GM10248 (cell line): ENCODE measurements around the gene AP4S1.
"Not testable (repeated sequence)": the region's sequence is repeated elsewhere in the genome, so short reads cannot be mapped to it uniquely, and the experiment has no call there.

Experiments used
- CTCF ChIA-PET: fragments of 300-600 bp; sonication (Branson Sonifier 250); formaldehyde crosslinking; extraction: SDS; loops from one replicate; lab custom pipeline; 2021; ENCODE audit warnings: antibody characterized with exemption; lab: Yijun Ruan, JAX
- POLR2A ChIA-PET: fragments of 350-650 bp; sonication (Branson Sonifier 250); formaldehyde crosslinking; extraction: SDS; loops from one replicate; lab custom pipeline; 2020; ENCODE audit warnings: antibody characterized with exemption; lab: Yijun Ruan, JAX
- DNase-seq: peaks from one replicate; pipeline ENCODE4 v3.0.0; 2012; ENCODE audit errors: extremely low spot score
- TF ChIP-seq, protein P1 (sequence below): IDR thresholded peaks from 2 replicates; pipeline ENCODE4 v1.5.1; 2012; ENCODE audit warnings: mild to moderate bottlenecking, low read depth; ENCODE audit errors: extremely low read depth, missing control alignments, control extremely low read depth

Gene AP4S1, protein sequence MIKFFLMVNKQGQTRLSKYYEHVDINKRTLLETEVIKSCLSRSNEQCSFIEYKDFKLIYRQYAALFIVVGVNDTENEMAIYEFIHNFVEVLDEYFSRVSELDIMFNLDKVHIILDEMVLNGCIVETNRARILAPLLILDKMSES

DNA sequence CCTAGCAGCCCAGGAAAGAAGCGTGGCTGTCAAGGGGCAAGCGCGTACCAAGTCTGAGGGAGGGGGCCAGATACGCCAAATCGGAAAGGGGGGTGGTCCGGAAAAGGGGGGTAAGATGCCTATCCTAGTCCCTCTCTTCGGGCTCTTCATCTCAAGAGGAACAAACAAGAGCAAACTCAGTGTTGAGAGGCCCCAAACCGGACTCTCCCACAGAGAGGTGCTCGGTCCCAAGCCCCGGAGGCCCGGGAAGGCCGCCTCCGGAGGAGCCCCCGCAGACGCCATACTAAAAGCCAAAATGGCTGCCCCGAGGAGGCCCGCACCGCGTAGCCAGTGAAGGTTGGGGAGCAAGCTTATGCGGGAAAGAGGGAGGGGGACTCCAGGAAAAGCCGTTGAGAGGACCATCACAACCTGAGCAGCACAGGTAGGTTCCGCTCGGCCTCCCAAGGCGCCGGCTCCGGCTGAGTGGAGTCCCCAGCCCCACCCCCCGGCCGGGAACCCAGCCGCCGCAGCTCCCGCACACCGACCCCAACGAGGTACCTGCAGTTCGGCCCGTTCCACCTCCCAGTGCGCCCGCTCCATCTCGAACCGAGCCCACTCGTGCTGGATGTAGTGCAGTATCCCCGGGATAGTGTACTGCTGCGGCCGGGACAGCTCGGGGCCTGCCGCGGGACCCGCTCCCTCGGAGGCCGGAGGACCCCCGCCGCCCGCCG, at the start of gene AP4S1:
Gene AP4S1 (plus strand): TSS at position 283 of the 710 bp plus-strand sequence. CDS start 40,548 bp downstream, outside the sequence.
- TF ChIP-seq, protein P1, sequence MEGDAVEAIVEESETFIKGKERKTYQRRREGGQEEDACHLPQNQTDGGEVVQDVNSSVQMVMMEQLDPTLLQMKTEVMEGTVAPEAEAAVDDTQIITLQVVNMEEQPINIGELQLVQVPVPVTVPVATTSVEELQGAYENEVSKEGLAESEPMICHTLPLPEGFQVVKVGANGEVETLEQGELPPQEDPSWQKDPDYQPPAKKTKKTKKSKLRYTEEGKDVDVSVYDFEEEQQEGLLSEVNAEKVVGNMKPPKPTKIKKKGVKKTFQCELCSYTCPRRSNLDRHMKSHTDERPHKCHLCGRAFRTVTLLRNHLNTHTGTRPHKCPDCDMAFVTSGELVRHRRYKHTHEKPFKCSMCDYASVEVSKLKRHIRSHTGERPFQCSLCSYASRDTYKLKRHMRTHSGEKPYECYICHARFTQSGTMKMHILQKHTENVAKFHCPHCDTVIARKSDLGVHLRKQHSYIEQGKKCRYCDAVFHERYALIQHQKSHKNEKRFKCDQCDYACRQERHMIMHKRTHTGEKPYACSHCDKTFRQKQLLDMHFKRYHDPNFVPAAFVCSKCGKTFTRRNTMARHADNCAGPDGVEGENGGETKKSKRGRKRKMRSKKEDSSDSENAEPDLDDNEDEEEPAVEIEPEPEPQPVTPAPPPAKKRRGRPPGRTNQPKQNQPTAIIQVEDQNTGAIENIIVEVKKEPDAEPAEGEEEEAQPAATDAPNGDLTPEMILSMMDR, result no peak
- POLR2A ChIA-PET, result interaction anchor here (1.0 to 1.5 kb wide), 3 partner anchors 13 to 176 kb away, joined by 3 to 4 read pairs (median 3); no protein-coding TSS in a partner anchor
- CTCF ChIA-PET, result interaction anchor here (1.1 to 1.4 kb wide), 3 partner anchors 10 to 16 kb away, joined by 3 to 5 read pairs (median 4); no protein-coding TSS in a partner anchor
- peak; percentile 39 for DNase-seq

DNA sequence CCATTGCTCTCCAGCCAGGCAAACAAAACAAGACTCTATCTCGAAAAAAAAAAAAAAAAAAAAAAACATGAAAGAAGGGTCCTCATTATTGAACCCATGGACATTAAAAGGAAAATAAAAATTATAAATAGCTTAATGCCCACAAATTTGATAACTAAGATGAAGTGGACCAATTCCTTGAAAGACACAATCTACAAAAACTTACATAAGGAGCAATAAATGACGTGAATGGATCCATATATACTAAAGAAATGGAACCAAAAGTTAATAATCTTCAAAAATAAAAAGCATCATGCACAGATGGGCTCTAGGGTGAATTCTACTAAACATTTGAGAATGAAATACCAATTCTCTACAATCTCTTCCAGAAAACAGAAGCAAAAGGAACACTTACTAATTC, 47.7 kb upstream of the AP4S1 start:
- DNase-seq, result no peak
- ChIA-PET POLR2A (no interaction called here), CTCF (interaction anchor here (0.9 to 4.5 kb wide), 4 partner anchors 9 to 150 kb away, joined by 3 to 22 read pairs (median 4); no protein-coding TSS in a partner anchor)
- TF ChIP-seq, protein P1, result no peak

DNA sequence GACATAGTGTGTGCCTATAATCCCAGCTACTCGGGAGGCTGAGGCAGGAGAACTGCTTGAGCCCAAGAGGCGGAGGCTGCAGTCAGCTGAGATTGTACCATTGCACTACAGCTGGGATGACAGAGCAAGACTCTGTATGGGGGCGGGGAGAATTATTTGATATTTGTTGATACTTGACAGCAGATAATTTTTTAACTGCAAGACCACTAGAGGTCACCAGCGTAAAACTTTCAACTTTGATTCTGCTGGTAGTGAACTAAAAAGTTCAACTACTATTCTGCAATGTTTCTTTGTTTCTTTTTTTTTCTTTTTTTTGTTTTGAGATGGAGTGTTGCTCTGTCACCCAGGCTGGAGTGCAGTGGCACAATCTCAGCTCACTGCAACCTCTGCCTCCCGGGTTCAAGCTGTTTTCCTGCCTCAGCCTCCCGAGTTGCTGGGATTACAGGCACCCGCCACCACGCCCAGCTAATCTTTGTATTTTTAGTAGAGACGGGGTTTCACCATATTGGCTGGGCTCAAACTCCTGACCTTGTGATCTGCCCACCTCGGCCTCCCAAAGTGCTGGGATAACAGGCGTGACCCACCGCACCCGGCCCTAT, 45.2 kb upstream of the AP4S1 start:
- DNase-seq, result peak; percentile 52
- CTCF ChIA-PET, result interaction anchor here (0.8 to 4.5 kb wide), 16 partner anchors 8 to 380 kb away, joined by 3 to 22 read pairs (median 4); no protein-coding TSS in a partner anchor
- TF ChIP-seq, protein P1, result peak; percentile 40
- POLR2A ChIA-PET, result not testable (repeated sequence)

DNA sequence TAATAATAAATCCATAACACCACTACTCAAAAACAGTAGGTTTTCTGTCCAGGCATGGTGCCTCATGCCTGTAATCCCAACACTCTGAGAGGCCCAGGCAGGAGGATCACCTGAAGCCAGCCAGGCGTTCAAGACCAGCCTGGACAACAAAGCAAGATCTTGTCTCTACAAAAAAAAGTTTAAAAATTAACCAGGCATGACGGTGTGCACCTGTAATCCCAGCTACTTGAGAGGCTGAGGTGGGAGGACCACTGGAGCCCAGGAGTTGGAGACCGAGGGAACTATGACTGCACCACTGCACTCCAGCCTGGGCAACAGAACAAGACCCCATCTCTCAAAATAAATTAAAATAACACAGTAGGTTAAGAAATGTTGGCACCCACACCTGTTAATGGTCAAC, 44.5 kb upstream of the AP4S1 start:
- TF ChIP-seq, protein P1, result no peak
- CTCF ChIA-PET, result interaction anchor here (0.8 to 4.5 kb wide), 13 partner anchors 11 to 1579 kb away, joined by 3 to 22 read pairs (median 4); partner anchors contain the start of gene HECTD1
- POLR2A ChIA-PET, result no interaction called here

DNA sequence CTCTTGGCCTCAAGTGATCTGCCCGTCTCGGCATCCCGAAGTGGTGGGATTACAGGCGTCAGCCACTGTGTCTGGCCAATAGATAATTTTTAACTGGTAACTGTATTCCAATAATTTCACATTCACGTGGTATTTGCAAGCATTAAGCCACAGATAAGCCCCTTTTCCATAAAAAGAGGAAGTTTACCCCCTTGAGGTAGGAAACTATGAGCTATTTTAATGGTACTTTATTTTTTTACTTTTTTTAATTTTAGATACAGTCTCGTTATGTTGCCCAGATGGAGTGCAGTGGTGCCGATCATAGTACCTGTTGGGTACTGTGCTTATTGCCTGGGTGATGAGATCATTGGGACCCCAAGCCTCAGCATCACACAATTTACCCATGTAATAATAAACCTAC, 42.9 kb upstream of the AP4S1 start:
- POLR2A ChIA-PET, result no interaction called here
- TF ChIP-seq, protein P1, result no peak
- CTCF ChIA-PET, result interaction anchor here (0.9 to 3.1 kb wide), 5 partner anchors 12 to 225 kb away, joined by 3 to 15 read pairs (median 5); partner anchors contain the start of gene HECTD1
- DNase-seq, result no peak

More for the DNA sequence above, 44.5 kb upstream of the AP4S1 start:
- no peak for DNase-seq

DNA sequence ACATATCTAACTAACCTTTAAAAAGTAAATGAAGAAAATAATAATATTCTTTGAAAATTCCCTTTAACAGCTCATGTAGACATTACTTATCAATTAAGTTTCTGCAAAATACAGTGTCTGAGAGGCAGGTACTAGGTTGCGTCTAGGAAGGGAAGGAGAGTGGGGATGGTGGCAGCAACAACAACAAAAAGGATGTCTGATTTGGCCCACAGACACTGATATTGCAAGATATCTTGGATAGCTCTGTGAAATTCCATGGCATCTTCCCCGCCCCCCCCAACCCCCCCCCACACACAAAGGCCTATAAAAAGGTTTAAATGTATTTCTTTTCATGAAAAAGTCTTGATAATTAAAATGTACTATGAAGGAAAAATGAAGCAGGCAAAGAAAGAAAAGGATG, 41.6 kb upstream of the AP4S1 start:
- TF ChIP-seq, protein P1, result no peak
- DNase-seq, result no peak
- POLR2A ChIA-PET, result no interaction called here
- CTCF ChIA-PET, result interaction anchor here (1.3 to 1.7 kb wide), 3 partner anchors 39 to 87 kb away, joined by 3 to 5 read pairs (median 3); partner anchors contain the start of gene STRN3
